NCI-H2029 treated with DMSO at 0.1 percent for 48 hours (cell line): ENCODE data around the gene RNASEL.
"Not testable (repeated sequence)": the region's sequence is repeated elsewhere in the genome, so short reads cannot be mapped to it uniquely, and the experiment has no call there.

Experiments used
- DNase-seq: peaks from one replicate; lab custom pipeline; 2025; lab: John Stamatoyannopoulos, UW

The RNASEL gene

DNA sequence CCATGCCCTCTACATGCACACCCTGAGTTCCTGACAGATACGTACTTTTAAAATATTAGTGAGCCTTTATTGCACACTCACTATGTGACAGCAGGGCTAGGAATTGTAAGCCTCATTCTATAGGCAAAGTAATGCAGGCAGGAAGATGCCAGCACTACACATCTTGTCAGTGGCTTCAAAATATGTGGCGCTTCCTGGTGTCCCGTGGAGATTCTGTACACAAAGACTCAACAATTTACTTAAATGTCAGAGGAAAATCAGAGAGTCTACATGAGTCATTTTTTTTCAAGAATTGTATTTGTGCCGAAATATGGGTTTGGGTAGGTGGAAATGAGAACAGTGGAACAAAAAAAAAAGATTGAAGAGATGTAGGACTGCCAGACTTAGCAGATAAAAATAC is 27.6 kb downstream of the RNASEL start:
- no peak for DNase-seq

DNA sequence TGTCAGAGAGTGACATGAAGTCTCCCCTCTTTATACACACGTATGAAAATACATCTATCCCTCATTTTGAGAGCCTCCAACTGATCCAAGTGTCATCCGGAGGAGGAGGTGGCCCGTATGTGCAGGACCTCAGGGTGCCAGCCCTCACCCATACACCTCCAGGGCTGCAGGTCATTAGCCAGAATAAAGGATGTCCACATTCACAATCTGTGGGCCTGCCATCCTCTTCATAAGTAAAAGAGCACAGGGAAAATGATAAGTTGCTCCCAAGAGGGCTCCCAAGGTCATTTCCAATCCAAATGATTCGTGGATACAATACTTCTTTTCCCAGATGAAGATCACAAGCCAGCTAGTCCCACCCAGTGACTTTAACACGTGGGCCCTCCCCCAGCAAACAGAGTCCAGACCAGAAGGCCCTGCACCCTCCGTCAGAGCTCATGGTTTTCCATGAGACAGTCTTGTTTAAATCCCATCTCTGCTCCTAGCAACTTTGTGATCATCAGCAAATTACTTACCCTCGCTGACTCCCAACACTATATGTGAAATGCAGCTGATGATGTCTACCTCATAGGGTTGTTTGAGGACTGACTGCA is 28.6 kb downstream of the RNASEL start:
- DNase-seq: no peak

DNA sequence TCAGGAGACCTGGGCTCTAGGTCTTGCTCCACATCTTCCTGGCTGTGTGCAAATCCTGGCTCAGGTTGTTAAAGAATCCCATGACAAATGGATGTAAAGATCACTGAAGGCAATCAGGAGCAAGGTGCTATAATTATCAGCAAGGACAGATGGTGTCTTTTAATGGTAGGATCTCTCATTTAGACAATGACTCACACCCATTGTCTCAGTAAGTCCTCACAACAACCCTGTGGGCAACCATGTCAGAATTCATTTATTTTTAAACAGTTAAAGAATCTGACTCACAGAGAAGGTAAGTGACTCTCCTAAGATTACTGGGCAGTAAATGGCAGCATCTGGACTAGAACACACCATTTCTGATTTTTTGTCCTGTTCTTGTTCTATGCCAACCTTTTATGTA is 32.8 kb downstream of the RNASEL start:
- no peak for DNase-seq

DNA sequence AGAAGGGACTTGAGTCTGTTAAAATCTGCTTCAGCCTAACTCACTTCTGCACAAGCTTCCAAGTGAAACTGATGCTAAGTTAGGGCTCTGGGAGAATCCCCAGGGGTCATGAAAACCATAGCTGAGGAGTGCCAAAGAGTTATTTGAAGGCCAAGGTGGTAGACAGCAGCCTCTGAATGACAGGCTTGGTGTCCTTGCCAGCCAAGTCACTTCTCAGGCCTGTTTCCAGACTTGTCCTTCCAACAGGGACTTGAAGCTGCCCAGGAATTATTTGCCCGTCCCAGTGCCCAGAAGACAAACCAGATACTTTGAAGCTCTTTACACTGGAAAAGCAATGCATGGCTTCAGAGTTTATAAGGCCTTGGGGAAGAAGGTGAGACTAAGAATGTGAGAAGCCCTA is 33.6 kb downstream of the RNASEL start:
- DNase-seq: no peak

DNA sequence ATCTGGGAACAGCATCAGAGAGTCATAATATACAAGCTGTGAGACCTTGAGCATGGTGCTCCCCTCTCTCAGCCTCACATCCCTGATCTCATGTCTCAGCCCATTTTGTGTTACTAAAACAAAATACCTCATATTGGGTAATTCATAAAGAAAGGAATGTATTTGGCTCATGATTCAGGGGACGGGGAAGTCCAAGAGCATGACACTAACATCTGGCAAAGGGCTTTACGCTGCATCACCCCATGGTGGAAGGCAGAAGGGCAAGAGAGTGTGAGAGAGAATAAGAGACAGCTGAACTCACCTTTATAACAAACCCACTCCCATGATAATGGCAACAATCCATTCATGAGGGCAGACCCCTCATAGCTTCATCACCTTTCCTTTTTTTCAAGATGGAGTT is 36.5 kb downstream of the RNASEL start:
- DNase-seq: no peak

DNA sequence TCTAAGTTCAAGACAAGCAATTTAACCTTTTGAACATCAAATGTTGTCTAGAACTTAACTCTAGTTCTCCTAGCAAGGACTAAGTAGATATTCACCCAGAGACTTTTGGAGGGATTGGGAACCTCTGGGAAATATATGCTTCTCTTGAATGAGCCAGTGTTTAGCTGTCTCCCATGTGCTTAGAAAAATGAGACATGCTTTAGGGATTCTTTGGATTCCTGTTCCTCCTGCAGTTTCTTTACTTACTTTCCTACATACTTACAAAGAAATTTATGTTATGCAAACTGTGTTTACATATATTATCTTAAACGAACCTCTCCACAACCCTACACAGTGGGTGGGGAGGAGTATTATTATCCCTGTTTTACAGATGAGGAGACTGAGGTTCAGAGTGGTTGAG is 39.2 kb downstream of the RNASEL start:
- DNase-seq: no peak

DNA sequence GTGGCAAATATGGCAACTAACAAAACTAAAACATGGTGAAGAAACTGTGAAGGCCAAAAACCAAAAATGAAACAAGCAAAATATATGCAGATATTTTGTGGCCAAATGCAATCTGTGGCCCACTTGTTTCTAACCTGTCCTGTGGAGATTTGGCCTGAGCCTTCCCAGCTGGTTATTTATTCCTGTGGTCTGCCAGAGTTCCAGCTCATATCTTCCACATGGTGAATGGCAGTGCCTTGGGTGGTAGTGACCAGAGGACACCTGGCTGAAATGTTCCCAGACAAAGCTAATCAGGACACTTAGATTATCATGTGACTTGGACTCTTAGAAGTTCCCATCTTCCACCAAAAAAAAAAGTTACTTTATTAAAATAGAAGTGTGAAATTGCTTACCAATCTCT is 39.7 kb downstream of the RNASEL start:
- no peak for DNase-seq

DNA sequence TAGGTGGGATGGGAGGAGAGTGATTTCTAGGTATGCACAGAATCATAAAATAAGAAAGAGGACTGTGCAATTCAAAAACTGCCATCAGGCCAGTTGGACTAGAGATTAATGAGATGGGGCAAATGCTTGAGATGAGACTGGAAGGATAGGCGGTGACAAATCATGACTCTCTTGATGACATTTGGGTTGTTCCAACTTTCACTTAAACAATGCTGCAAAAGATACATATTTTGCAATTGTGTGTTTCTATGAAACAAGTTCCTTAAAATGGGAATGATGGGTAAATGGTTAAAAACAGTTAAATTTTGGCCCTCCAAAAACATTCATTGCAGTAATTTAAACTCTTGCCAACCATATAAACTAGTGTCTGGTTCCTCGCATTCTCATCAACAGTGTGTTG is 55.2 kb downstream of the RNASEL start:
- no peak for DNase-seq

DNA sequence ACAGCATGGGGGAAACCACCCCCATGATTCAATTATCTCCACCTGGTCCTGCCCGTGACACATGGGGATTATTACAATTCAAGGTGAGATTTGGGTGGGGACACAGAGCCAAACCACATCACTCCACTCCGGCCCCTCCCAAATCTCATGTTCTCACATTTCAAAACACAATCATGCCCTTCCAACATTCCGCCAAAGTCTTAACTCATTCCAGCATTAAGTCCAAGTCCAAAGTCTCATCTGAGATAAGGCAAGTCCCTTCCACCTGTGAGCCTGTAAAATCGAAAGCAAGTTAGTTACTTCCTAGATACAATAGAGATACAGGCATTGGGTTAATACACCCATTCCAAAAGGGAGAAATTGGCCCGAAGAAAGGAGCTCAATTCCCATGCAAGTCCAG is 60.9 kb downstream of the RNASEL start:
- not testable (repeated sequence) for DNase-seq

DNA sequence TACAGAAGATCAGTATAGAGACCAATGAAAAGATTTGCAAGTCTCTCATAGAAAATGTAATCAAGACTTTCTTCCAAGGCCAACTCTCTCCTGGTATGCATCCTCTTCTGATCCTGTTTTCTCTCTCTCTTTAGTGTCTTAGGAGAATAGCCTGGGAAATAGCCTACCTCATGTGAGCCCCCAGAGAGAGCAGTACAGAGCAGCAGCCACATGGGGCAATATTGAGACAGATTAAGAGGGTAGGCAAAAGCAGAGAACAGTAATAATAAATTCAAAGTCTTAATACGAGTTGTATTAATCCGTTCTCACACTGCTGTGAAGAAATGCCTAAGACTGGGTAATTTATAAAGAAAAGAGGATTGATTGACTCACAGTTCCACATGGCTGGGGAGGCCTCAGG is 61.4 kb downstream of the RNASEL start:
- no peak for DNase-seq

DNA sequence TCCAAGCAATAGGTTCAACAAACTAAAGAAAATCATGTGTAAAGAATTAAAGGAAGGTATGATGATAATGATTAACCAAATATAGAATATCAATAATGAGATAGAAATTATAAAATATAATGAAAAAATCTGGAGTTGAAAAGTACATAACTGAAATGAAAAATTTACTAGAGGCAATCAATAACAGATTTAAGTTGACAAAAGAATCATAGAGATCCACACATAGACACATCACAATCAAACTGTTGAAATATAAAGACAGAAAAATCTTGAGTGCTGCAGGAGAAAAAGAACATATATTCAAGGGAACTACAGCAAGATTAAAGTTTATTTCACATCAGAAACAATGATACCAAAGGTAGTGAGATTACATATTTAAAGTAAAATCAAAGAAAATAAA is 63.7 kb downstream of the RNASEL start:
- no peak for DNase-seq
